ENCODE data around the gene TRIO. TPM values are rescaled to one million over a fixed set of nuclear protein-coding genes. Genes with fewer than 3 reads are reported as not detected.

TRIO gene
- total RNA-seq, 1 experiment from 2014 or later = 68.4 TPM

- TF ChIP-seq ZBTB33 (IDR thresholded peaks at IDR 0.05; ENCODE audit: extremely low read depth, insufficient replicate concordance, low read length) = peak; percentile 19
Measured at GRCh38 chr5:14267991-14268708, 125.0 kb downstream of the TRIO start (continued).

- Histone ChIP-seq H3K27me3 (ENCODE audit: insufficient read depth, low read length) (no peaks in the 10 kb centered on the region), H3K79me2 (ENCODE audit: insufficient read depth, low read length) (peaks cover 83% of the 10 kb centered on the region), H3K9ac (ENCODE audit: low read length) (peak overlapping the region; percentile 40; the same call in 1 of the 2 replicates), H4K20me1 (ENCODE audit: insufficient read depth) (no peaks in the 10 kb centered on the region), H3K4me3 (replicated peaks in 1 of 2; ENCODE audit: low read depth in 1 of 2, low read length in 2 of 2) (peak overlapping the region in 1 of 2 experiments; percentile 0; a peak in 2 of 4 replicates), H3K4me1 (ENCODE audit: control insufficient read depth in 1 of 2, insufficient read depth in 2 of 2, low read length in 2 of 2) (peaks cover 55 to 71% of the 10 kb centered on the region in 2 experiments), H3K27ac (ENCODE audit: low read depth, low read length) (peak overlapping the region; percentile 56), H2AFZ (ENCODE audit: low read depth, low read length, poor library complexity, severe bottlenecking) (no peak overlapping the region), H3K36me3 (ENCODE audit: control insufficient read depth in 1 of 2, insufficient read depth in 2 of 2, low read length in 2 of 2) (peaks cover 0 to 6% of the 10 kb centered on the region in 2 experiments; a peak in 1 of 4 replicates), H3K9me3 (ENCODE audit: control insufficient read depth in 1 of 2, insufficient read depth in 1 of 2, low read depth in 1 of 2, low read length in 2 of 2) (no peaks in the 10 kb centered on the region), H3K9me2 (ENCODE audit: insufficient read depth) (no peaks in the 10 kb centered on the region), H3K4me2 (ENCODE audit: low read length) (peak overlapping the region; percentile 68)
- ChIA-PET RAD21 (ENCODE audit: low non-redundant PET in 1 of 2, low total read pairs in 2 of 2, uncharacterized antibody in 2 of 2, unreplicated experiment in 2 of 2) (no interaction called here), CTCF (interaction anchor here (1.5 to 1.7 kb wide), 2 partner anchors 83 kb away, joined by 3 to 5 read pairs; no protein-coding TSS in a partner anchor), POLR2A (interaction anchor here (0.8 kb wide), 1 partner anchor 230 kb away, joined by 3 read pairs; no protein-coding TSS in a partner anchor)
- DNase-seq (ENCODE audit: low read depth, low spot score) (no peak), ATAC-seq (no peak)
- intact Hi-C loops (cut with micrococcal nuclease) = loop anchor here (5.0 kb wide), 2 partner anchors 91 to 231 kb away; no protein-coding TSS in a partner anchor
- no TSS peak for BruUV-seq (replicated peaks)
- TF ChIP-seq CEBPB (IDR thresholded peaks at IDR 0.05; ENCODE audit: low read depth) (no peak), CBX3 (IDR thresholded peaks at IDR 0.05; ENCODE audit: low read depth) (no peak), SIN3A (IDR thresholded peaks at IDR 0.05; ENCODE audit: low read depth) (no peak), RAD21 (IDR thresholded peaks at IDR 0.05; ENCODE audit: low read depth) (no peak), POLR2AphosphoS5 (IDR thresholded peaks at IDR 0.05; ENCODE audit: low read depth, low read length) (no peak), TCF7L2 (IDR thresholded peaks at IDR 0.05; ENCODE audit: borderline replicate concordance, extremely low read depth, insufficient read depth, insufficient read length) (no peak), CTCF (IDR thresholded peaks at IDR 0.05 in 2 of 3, conservative IDR thresholded peaks at IDR 0.05 in 1 of 3; ENCODE audit: borderline replicate concordance in 1 of 3, insufficient read depth in 1 of 3, low read depth in 2 of 3, low read length in 2 of 3) (no peak), JUND (IDR thresholded peaks at IDR 0.05) (no peak), REST (IDR thresholded peaks at IDR 0.05; ENCODE audit: low read depth) (no peak), YY1 (IDR thresholded peaks at IDR 0.05; ENCODE audit: extremely low read depth, insufficient replicate concordance, low read depth, low read length) (no peak), MAX (IDR thresholded peaks at IDR 0.05) (no peak), ATF3 (IDR thresholded peaks at IDR 0.05) (no peak), SRF (IDR thresholded peaks at IDR 0.05; ENCODE audit: low read depth) (no peak), POLR2A (IDR thresholded peaks at IDR 0.05; ENCODE audit: borderline replicate concordance, extremely low read depth, insufficient read depth, insufficient read length) (no peak), EGR1 (IDR thresholded peaks at IDR 0.05; ENCODE audit: low read depth) (no peak), ZFX (IDR thresholded peaks at IDR 0.05) (no peak)
Measured at GRCh38 chr5:14268738-14269137, 125.6 kb downstream of the TRIO start.

Measured in HCT116 (cell line).